Body of pancreas (tissue), 4 donors: Measurements from ENCODE around the gene MINK1.

ENCODE experiments used
- POLR2A ChIP-seq, 3 donors: fragments of 450-650 bp; IDR thresholded peaks; one replicate each; pipeline ENCODE4 v1.6.1; 2016; ENCODE audit warnings: antibody characterized with exemption in 3 of 3, mild to moderate bottlenecking in 2 of 3
- TF ChIP-seq, protein P1 (sequence below), 7 experiments: fragments of 450-650 bp in 4 of 7; fragments of 200-600 bp in 3 of 7; sonication (generic) in 3 of 7; IDR thresholded peaks; one replicate each; pipeline ENCODE4 v1.5.1; 2016 to 2019; ENCODE audit warnings: antibody characterized with exemption in 7 of 7

DNA sequence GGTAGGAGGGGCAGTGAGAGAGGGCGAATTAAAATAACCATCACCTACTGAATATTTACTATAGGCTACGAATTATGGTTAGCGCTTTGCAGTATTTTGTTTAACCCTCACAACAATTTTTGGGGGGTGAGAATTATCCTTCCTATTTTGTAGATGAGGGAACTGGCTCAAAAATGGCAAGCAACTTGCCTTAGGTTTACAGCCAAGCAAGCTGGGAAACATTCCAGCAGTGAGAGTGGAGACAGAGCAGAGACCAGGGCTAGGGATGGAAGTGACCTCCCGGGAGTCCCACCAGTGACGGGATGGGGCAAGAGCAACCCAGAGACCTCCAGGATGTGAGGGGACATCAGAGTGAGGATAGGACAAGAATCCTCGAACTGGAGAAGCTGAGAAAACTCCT is 46.6 kb upstream of the MINK1 start:
- TF ChIP-seq, protein P1, sequence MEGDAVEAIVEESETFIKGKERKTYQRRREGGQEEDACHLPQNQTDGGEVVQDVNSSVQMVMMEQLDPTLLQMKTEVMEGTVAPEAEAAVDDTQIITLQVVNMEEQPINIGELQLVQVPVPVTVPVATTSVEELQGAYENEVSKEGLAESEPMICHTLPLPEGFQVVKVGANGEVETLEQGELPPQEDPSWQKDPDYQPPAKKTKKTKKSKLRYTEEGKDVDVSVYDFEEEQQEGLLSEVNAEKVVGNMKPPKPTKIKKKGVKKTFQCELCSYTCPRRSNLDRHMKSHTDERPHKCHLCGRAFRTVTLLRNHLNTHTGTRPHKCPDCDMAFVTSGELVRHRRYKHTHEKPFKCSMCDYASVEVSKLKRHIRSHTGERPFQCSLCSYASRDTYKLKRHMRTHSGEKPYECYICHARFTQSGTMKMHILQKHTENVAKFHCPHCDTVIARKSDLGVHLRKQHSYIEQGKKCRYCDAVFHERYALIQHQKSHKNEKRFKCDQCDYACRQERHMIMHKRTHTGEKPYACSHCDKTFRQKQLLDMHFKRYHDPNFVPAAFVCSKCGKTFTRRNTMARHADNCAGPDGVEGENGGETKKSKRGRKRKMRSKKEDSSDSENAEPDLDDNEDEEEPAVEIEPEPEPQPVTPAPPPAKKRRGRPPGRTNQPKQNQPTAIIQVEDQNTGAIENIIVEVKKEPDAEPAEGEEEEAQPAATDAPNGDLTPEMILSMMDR (IDR thresholded peaks at IDR 0.05), result no peak
- TF ChIP-seq POLR2A (IDR thresholded peaks at IDR 0.05), result peak in 1 of 3 donors; percentile 1
